Ammon's horn (tissue), 1 donor: ENCODE measurements around the gene RPRD1B.

Experiments used
- DNase-seq: peaks from one replicate; pipeline ENCODE4 v3.0.0-alpha.2; 2016; ENCODE audit warnings: low spot score

RPRD1B gene

GRCh38 chr20:38033330-38034107 is at the start of gene RPRD1B, which contains the start of gene TTI1:
Gene RPRD1B, plus strand, starts transcription at chr20:38033746. Its CDS starts 202 bp downstream, at chr20:38033948.
Gene TTI1, minus strand, starts transcription at chr20:38033456. Its CDS starts 19,640 bp downstream, at chr20:38013816.
- DNase-seq = peak; percentile 89

GRCh38 chr20:37984018-37984785 is 49.3 kb upstream of the RPRD1B start:
- DNase-seq = peak; percentile 54

GRCh38 chr20:37986044-37986858 is 47.3 kb upstream of the RPRD1B start:
- no peak for DNase-seq

- DNase-seq = peak; percentile 66
These were observed 46.5 kb upstream of the RPRD1B start for GRCh38 chr20:37986873-37987601.

- no peak for DNase-seq
These were observed 45.8 kb upstream of the RPRD1B start for GRCh38 chr20:37987602-37988290.

- DNase-seq = no peak
These were observed 45.1 kb upstream of the RPRD1B start for GRCh38 chr20:37988306-37988954.

GRCh38 chr20:37989601-37990295 is 43.8 kb upstream of the RPRD1B start:
- DNase-seq = no peak

- peak; percentile 40 for DNase-seq
These were observed 42.9 kb upstream of the RPRD1B start for GRCh38 chr20:37990571-37991151.

GRCh38 chr20:37991157-37991866 is 42.2 kb upstream of the RPRD1B start:
- no peak for DNase-seq

GRCh38 chr20:37991908-37992307 is 41.6 kb upstream of the RPRD1B start:
- DNase-seq = no peak

GRCh38 chr20:37992802-37993409 is 40.6 kb upstream of the RPRD1B start:
- no peak for DNase-seq

- no peak for DNase-seq
These were observed 39.0 kb upstream of the RPRD1B start for GRCh38 chr20:37994512-37994911.

GRCh38 chr20:37995856-37996605 is 37.5 kb upstream of the RPRD1B start:
- no peak for DNase-seq

- DNase-seq = no peak
These were observed 36.0 kb upstream of the RPRD1B start for GRCh38 chr20:37997516-37997915.

GRCh38 chr20:37999526-38000263 is 33.9 kb upstream of the RPRD1B start:
- DNase-seq = peak; percentile 78

GRCh38 chr20:38000293-38000692 is 33.3 kb upstream of the RPRD1B start:
- no peak for DNase-seq
